NCI-H2029 treated with DMSO at 0.1 percent for 48 hours (cell line): ENCODE results near the gene NAA15.
"Not testable (repeated sequence)": the region's sequence is repeated elsewhere in the genome, so short reads cannot be mapped to it uniquely, and the experiment has no call there.

Experiments
- DNase-seq: peaks from one replicate; lab custom pipeline; 2025; lab: John Stamatoyannopoulos, UW

The NAA15 gene

GRCh38 chr4:139453041-139453370 is 151.7 kb downstream of the NAA15 start:
- DNase-seq = no peak

GRCh38 chr4:139453371-139454110 is 152.2 kb downstream of the NAA15 start:
- peak; percentile 88 for DNase-seq

- no peak for DNase-seq
These were observed 153.1 kb downstream of the NAA15 start, which contains the start of gene RAB33B for GRCh38 chr4:139454111-139455045. Gene RAB33B (plus strand): TSS chr4:139454121. CDS start chr4:139454196, 75 bp downstream.

GRCh38 chr4:139455126-139455538 is 153.8 kb downstream of the NAA15 start:
- DNase-seq = no peak

- no peak for DNase-seq
These were observed 156.0 kb downstream of the NAA15 start for GRCh38 chr4:139457318-139457717.

DNA sequence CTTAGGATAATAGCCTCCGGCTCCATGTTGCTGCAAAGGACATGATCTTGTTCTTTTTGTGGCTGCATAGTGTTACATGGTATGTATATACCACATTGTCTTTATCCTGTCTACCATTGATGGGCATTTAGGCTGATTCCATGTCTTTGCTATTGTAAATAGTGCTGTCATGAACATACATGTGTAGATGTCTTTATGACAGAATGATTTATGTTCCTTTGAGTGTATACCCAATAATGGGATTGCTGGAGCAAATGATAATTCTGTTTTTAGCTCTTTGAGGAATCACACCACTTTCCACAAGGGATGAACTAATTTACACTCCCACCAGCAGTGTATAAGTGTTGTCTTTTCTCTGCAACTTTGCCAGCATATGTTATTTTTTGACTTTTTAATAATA is 157.2 kb downstream of the NAA15 start:
- DNase-seq = no peak

DNA sequence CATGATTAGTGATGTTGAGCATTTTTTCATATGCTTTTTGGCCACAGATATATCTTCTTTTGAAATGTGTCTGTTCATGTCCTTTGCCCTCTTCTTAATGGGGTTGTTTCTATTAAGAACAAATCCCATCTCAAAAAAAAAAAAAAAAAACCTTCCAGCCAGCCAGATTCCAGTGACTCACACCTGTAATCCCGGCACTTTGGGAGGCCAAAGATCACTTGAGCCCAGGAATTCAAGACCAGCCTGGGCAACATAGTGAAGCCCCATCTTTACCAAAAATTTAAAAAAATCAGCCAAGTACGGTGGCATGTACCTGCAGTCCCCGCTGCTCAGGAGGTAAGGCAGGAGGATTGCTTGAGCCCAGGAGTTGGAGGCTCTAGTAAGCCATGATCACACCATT is 157.7 kb downstream of the NAA15 start:
- DNase-seq = no peak

GRCh38 chr4:139460565-139460964 is 159.3 kb downstream of the NAA15 start:
- no peak for DNase-seq

- no peak for DNase-seq
These were observed 159.8 kb downstream of the NAA15 start for GRCh38 chr4:139461022-139461628.

DNA sequence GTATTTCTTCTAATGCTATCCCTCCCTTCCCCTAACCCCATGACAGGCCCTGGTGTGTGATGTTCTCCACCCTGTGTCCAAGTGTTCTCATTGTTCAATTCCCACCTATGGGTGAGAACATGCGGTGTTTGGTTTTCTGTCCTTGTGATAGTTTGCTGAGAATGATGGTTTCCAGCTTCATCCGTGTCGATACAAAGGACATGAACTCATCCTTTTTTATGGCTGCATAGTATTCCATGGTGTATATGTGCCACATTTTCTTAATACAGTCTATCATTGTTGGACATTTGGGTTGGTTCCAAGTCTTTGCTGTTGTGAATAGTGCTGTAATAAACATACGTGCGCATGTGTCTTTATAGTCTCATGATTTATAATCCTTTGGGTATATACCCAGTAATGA is 163.2 kb downstream of the NAA15 start:
- not testable (repeated sequence) for DNase-seq

DNA sequence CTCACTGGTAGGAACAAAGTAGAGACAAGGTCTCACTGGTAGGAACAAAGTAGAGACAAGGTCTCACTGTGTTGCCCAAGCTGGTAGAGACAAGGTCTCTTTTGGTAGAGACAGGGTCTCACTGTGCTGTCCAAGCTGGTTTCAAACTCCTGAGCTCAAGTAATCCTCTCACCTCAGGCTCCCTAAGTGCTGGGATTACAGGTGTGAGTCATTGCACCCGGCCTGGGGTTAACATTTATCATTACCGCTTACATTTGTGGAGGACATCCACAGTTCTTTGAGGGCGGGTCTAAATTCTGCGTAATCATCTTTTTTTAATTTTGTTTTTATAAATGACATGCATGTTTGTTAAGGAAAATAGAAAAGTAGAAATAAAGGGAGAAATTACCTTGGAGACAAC is 164.6 kb downstream of the NAA15 start:
- DNase-seq = no peak

GRCh38 chr4:139468756-139469155 is 167.5 kb downstream of the NAA15 start:
- not testable (repeated sequence) for DNase-seq

- no peak for DNase-seq
These were observed 167.9 kb downstream of the NAA15 start for GRCh38 chr4:139469216-139469615.
